ENCODE data around the gene TINCR. TPM values are rescaled to one million over a fixed set of nuclear protein-coding genes. Genes with fewer than 3 reads are reported as not detected.

Gene TINCR
- total RNA-seq, 1 experiment from 2014 or later, result 0.21 TPM

DNA sequence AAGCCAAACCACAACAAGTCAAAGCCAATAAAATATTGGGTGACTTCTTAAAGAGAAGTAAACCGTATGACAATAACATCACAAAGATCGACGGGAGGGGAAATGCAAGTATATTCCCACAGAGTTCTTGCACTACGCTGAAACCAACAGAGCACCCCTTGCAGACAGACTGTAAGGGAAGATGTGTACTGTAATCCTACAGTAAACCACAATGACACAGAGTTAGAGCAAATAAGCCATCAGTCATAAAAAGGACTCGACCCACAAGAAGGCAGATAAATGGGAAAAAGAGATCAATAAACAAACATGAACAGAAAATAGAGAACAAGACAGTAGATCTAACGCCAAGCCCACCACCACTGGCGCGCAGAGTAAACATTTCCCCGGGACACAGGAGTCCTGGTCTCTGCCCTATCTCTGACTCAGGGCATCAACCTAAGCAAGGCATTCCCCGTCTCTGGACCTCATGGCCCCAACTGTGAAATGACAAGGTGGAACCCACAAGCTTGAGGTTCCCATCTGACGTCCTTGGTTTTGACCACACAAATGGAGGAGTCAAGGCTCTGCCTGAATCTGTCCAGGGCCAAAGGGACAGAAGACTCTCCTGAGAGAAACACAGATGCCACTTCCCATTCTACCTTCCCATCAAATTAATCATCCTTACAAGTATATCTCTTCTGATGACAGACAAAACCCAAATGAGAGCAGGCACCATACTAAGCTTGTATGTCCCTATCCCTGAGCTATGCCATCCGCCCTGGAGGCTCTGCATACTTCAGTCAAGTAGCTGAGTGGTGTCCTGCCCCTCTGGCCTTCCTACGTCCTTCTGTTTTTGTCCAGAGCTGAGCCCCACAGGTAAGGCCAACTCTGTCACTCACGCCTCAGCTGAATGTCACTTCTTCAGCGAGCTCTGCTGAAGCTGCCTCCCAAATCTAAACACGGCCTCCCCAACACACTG lies 39.8 kb upstream of the TINCR start:
- no peak for DNase-seq (ENCODE audit: unreplicated experiment)
- BruUV-seq (replicated peaks), result no TSS peak
- Mint-ChIP-seq H3K27ac (ENCODE audit: low read depth, unreplicated experiment) (peak overlapping the region; percentile 8), H3K36me3 (ENCODE audit: insufficient read depth, unreplicated experiment) (peaks cover 95% of the 10 kb centered on the region), H3K9me3 (ENCODE audit: unreplicated experiment) (no peaks in the 10 kb centered on the region), H3K27me3 (ENCODE audit: insufficient read depth, unreplicated experiment) (no peaks in the 10 kb centered on the region), H3K4me1 (ENCODE audit: insufficient read depth, unreplicated experiment) (no peaks in the 10 kb centered on the region), H3K4me3 (ENCODE audit: unreplicated experiment) (no peak overlapping the region)
- ChIA-PET POLR2A (interaction anchor here (1.0 kb wide), 1 partner anchor 13 kb away, joined by 3 read pairs; no protein-coding TSS in a partner anchor), CTCF (no interaction called here)
- intact Hi-C loops (cut with micrococcal nuclease), result no loop called here
- TF ChIP-seq, protein P1, sequence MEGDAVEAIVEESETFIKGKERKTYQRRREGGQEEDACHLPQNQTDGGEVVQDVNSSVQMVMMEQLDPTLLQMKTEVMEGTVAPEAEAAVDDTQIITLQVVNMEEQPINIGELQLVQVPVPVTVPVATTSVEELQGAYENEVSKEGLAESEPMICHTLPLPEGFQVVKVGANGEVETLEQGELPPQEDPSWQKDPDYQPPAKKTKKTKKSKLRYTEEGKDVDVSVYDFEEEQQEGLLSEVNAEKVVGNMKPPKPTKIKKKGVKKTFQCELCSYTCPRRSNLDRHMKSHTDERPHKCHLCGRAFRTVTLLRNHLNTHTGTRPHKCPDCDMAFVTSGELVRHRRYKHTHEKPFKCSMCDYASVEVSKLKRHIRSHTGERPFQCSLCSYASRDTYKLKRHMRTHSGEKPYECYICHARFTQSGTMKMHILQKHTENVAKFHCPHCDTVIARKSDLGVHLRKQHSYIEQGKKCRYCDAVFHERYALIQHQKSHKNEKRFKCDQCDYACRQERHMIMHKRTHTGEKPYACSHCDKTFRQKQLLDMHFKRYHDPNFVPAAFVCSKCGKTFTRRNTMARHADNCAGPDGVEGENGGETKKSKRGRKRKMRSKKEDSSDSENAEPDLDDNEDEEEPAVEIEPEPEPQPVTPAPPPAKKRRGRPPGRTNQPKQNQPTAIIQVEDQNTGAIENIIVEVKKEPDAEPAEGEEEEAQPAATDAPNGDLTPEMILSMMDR (IDR thresholded peaks at IDR 0.05; ENCODE audit: unreplicated experiment), result no peak

DNA sequence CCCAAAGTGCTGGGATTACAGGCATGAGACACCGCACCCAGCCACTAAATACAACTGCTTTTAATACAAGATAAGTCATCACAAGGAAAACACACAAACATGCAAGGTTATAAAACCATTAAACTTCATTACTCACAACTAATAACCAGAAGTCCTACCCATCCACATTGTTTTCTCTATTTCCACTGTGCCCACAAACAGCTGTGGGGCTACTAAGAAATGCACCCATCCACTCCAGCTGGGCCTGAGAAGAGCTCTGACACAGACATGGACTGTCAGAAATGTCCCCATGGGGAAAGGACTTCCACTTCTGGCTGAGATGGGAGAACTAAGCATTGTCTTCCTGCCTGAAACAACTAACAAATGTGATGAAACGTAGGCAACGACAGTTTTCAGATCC lies 37.6 kb upstream of the TINCR start:
- no peaks in the 10 kb centered on the region for H3K4me1 Mint-ChIP-seq (ENCODE audit: insufficient read depth, unreplicated experiment)
- no peak for DNase-seq (ENCODE audit: unreplicated experiment)
- H3K27me3 Mint-ChIP-seq (ENCODE audit: insufficient read depth, unreplicated experiment), result no peaks in the 10 kb centered on the region
- POLR2A ChIA-PET, result interaction anchor here (1.1 kb wide), 1 partner anchor 17 kb away, joined by 3 read pairs; the partner anchor contains the start of genes SAFB and SAFB2
- intact Hi-C loops (cut with micrococcal nuclease), result no loop called here
- TF ChIP-seq, protein P1 (IDR thresholded peaks at IDR 0.05; ENCODE audit: unreplicated experiment), result no peak
- H3K27ac Mint-ChIP-seq (ENCODE audit: low read depth, unreplicated experiment), result no peak overlapping the region
- no peaks in the 10 kb centered on the region for H3K9me3 Mint-ChIP-seq (ENCODE audit: unreplicated experiment)
- H3K36me3 Mint-ChIP-seq (ENCODE audit: insufficient read depth, unreplicated experiment), result peaks cover 100% of the 10 kb centered on the region
- CTCF ChIA-PET, result interaction anchor here (0.6 kb wide), 1 partner anchor 613 kb away, joined by 3 read pairs; no protein-coding TSS in a partner anchor
- H3K4me3 Mint-ChIP-seq (ENCODE audit: unreplicated experiment), result no peak overlapping the region
- no TSS peak for BruUV-seq (replicated peaks)

DNA sequence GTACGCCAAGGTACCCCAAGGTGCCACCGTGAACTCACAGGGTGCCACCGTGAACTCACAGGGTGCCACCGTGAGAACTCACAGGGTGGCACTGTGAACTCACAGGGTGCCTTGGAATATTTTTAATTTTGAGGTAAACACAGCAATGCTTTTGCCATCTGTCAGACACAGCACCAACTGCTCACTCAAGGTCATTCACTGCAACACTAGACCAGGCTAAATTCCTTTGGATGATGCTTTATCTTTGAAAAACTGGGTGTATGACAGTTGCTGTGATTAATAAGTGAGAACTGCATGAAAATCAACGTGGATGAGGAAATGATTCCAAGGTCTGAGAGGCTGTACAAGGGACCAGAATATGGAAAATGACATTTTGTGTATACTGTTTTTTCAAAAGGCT lies 35.9 kb upstream of the TINCR start:
- ChIA-PET CTCF (no interaction called here), POLR2A (no interaction called here)
- H3K27me3 Mint-ChIP-seq (ENCODE audit: insufficient read depth, unreplicated experiment), result no peaks in the 10 kb centered on the region
- H3K36me3 Mint-ChIP-seq (ENCODE audit: insufficient read depth, unreplicated experiment), result peaks cover 100% of the 10 kb centered on the region
- intact Hi-C loops (cut with micrococcal nuclease), result no loop called here
- DNase-seq (ENCODE audit: unreplicated experiment), result no peak
- no peak overlapping the region for H3K4me3 Mint-ChIP-seq (ENCODE audit: unreplicated experiment)
- no TSS peak for BruUV-seq (replicated peaks)
- H3K4me1 Mint-ChIP-seq (ENCODE audit: insufficient read depth, unreplicated experiment), result no peaks in the 10 kb centered on the region
- H3K9me3 Mint-ChIP-seq (ENCODE audit: unreplicated experiment), result no peaks in the 10 kb centered on the region
- no peak overlapping the region for H3K27ac Mint-ChIP-seq (ENCODE audit: low read depth, unreplicated experiment)
- TF ChIP-seq, protein P1 (IDR thresholded peaks at IDR 0.05; ENCODE audit: unreplicated experiment), result no peak

DNA sequence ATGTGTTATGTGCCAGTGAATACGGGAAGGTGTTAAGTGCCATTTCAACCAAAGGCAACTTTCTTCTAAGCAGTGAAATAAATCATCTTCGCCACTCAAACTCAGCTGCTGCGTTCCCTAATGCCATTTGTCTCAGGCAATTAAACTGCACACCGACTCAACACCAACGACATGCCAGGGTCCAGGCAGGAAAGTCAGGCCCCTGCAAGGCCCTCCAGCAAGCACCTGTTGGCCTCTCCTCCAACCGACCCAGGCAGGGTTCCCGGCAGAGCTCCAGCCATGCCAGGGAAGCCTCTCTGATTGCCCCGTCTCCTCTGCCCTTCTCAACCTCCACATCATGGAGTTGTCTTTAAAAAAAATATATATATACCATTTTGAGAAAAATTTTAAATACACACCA lies 33.0 kb upstream of the TINCR start:
- TF ChIP-seq, protein P1 (IDR thresholded peaks at IDR 0.05; ENCODE audit: unreplicated experiment), result no peak
- BruUV-seq (replicated peaks), result no TSS peak
- Mint-ChIP-seq H3K4me1 (ENCODE audit: insufficient read depth, unreplicated experiment) (no peaks in the 10 kb centered on the region), H3K9me3 (ENCODE audit: unreplicated experiment) (no peaks in the 10 kb centered on the region), H3K27me3 (ENCODE audit: insufficient read depth, unreplicated experiment) (no peaks in the 10 kb centered on the region), H3K27ac (ENCODE audit: low read depth, unreplicated experiment) (no peak overlapping the region), H3K4me3 (ENCODE audit: unreplicated experiment) (no peak overlapping the region), H3K36me3 (ENCODE audit: insufficient read depth, unreplicated experiment) (peaks cover 98% of the 10 kb centered on the region)
- ChIA-PET CTCF (interaction anchor here (1.0 kb wide), 1 partner anchor 23 kb away, joined by 3 read pairs; no protein-coding TSS in a partner anchor), POLR2A (interaction anchor here (1.1 kb wide), 1 partner anchor 9 kb away, joined by 3 read pairs; no protein-coding TSS in a partner anchor)
- intact Hi-C loops (cut with micrococcal nuclease), result no loop called here
- no peak for DNase-seq (ENCODE audit: unreplicated experiment)

All from MCF 10A (cell line).